GM18505 (cell line): Measurements from ENCODE around the gene SLC6A7.

Experiments
- ATAC-seq: cut with Tn5 transposase; IDR thresholded peaks from one replicate; pipeline ENCODE4 v1.9.1; 2021; ENCODE audit not compliant: unreplicated experiment
- POLR2A ChIP-seq: IDR thresholded peaks from 4 replicates; pipeline ENCODE4 v1.6.1; 2011; ENCODE audit warnings: borderline replicate concordance; ENCODE audit not compliant: insufficient read depth, insufficient read length; ENCODE audit errors: extremely low read depth

SLC6A7 gene

GRCh38 chr5:150258130-150258529 is 68.3 kb downstream of the SLC6A7 start:
- ATAC-seq = no peak

More at GRCh38 chr5:150258130-150258529, 68.3 kb downstream of the SLC6A7 start:
- no peak for TF ChIP-seq POLR2A
